NCI-H2227 treated with DMSO at 0.1 percent for 48 hours (cell line): ENCODE measurements around the gene NDUFS7.
"Not testable (repeated sequence)": the region's sequence is repeated elsewhere in the genome, so short reads cannot be mapped to it uniquely, and the experiment has no call there.

ENCODE experiments used
- DNase-seq: peaks from one replicate; lab custom pipeline; 2025; lab: John Stamatoyannopoulos, UW

NDUFS7 gene

DNA sequence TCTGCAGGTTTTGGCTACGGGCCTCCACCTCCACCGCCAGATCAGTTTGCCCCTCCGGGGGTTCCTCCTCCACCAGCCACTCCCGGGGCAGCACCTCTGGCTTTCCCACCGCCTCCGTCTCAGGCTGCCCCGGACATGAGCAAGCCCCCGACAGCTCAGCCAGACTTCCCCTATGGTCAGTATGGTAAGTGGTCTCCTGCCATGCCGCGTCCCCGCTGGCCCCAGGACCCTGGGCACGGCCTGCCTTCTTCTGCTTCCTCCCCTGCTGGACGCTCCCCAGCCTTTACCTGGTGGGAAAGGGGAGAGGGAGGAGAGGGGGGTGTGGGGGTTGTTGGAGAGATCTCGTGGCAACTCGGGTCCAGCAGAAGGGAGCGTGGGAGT is 48.8 kb downstream of the NDUFS7 start:
- DNase-seq = no peak

DNA sequence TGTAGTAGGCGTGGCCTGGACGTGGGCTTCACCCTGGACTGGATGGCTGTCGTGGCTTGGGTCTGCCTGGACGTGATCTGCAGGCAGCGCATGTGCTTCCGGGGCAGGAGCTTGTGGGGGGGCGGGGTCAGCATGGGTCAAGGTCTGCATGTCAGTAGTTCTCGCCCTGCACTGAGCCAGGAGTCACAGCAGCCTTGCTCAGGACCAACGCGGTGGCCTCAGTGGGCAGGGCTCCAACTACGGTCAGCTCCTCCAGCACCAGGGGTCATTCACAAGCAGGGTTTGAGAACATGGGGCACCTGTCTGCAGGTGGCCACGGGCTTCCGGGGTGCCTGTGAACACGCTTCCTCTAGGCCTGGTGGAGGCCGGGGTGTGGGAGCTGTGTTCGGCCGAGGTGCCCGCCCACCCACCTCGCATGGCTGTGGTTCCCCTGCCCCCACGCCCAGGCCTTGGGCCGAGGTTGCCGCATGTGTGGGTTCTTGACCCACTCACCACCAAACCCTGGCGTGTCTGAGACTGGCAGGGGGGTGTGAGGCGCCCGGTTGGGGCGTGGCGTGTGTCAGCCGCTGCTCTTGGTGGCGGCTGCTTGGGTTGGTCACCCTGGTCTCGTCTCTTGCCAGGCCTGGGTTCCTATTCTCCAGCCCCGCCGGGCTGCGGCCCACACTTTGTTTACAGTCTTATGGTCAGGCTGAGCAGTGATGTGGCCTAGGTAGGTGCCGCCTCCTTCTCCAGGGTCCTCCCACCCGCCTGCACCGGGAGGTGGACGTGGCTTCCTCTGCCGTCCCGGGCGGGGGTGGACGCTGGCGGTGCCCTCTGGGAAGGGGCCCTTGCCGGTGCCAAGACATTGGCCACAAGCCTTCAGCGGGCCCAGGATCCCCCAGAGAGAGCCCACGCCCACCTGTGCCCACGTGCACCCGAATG is 49.7 kb downstream of the NDUFS7 start:
- no peak for DNase-seq

DNA sequence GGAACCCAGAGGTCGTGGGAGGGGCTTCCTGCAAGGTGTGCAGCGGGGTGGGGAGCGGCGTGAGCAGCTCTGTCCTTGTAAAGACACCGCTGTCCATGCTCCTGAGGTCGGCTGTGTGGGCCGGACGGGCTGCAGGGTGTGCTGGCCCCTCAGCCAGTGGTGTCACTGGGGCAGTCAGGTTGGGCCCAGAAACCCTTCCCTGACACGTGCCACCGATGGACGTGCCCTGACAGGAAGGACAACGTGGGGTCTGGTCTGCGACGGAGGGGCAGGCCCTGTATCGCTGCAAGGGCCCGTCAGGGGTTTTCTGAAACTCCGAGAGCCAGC is 50.3 kb downstream of the NDUFS7 start:
- no peak for DNase-seq

DNA sequence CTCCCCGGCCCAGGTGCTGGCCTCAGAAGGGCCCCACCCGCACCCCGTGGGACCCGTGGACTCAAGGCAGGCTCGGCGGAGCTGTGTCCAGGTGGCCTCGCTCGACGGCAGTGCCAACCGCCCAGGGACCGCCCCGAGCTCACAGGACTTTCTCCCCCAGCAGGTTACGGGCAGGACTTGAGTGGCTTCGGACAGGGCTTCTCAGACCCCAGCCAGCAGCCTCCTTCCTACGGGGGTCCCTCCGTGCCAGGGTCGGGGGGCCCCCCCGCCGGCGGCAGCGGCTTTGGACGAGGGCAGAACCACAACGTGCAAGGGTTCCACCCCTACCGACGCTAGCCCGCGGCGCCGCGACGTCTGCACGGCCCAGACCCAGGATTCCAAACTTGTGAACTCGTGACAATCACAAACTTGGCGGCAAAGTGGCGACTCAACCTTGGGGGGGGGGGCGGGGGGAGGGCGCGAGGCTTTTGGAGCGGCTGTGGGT is 50.9 kb downstream of the NDUFS7 start:
- no peak for DNase-seq

DNA sequence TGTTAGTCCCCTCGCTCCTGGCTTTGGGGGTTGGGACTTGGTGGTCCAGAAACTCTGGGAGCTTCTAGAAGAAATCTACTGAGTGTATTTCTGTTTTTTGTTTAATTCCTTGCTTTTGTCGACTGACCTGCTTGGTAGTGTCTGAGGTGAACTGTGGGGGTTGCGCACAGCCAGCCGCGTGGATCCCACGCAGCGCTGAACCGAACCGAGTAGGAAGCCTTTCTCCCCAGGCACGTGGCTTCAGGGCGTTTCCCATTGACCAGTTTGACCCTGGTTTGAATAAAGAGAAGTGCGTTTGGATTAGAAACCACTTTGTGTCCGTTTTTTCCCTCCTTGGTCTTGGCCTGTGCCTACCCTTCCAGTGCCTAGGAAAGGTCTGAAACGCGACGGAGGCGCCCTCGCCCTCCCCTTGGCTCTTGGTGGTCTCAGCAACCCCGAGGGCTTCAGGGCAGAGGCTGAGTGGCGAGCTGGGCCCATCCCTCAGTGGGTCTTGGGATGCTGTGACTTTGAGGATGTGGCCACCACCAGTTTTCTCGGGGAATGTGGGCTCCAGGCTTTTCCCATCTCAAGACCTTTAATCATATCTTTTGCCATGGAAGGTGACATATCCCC is 51.8 kb downstream of the NDUFS7 start:
- no peak for DNase-seq

- DNase-seq = no peak
Observed at GRCh38 chr19:1437609-1438008, 53.9 kb downstream of the NDUFS7 start.

DNA sequence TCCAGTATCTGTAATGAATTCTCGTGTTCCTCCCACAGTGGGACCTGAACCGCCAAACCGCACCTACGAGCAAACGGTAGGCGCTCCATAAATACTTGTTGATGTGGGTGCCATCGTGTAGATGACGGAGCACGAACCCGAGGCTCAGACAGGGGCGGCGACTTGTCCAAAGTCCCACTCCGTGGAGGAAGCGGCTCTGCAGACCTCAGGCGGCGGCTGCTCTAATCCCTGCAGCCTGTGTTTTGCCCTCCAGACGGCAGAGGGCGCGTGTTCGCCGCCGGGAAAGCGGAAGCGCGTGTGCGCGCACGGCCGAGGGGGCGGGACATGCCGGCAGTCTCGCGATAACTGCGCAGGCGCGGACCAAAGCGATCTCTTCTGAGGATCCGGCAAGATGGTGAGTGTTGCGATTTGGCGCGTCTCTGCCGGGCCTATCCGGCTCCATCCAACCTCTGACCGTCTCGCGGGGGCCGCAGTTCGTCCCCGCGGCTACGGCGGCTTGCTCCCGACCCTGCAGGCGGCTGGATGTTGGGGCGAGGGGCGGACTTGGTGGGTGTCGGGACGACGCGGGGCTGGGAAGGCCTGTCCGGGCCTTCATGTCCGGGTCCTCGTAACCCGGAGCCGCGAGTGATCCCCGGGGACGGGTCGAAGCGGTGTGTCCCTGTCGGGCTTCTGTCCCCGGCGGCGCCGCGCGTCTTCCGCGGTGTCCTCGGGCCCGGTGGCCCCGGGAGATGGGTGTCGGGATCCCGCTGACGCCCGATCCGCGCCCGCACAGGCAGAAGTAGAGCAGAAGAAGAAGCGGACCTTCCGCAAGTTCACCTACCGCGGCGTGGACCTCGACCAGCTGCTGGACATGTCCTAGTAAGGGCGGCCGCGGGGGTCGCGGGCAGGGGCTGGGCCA is 54.6 kb downstream of the NDUFS7 start, which contains the start of gene RPS15:
TSS of gene RPS15 (plus strand) at position 362 of the 898 bp plus-strand sequence. CDS start at position 392, 30 bp downstream.
- DNase-seq = peak; percentile 87

GRCh38 chr19:1438933-1439354 is 55.2 kb downstream of the NDUFS7 start:
- no peak for DNase-seq

GRCh38 chr19:1439525-1440417 is 56.1 kb downstream of the NDUFS7 start:
- DNase-seq = not testable (repeated sequence)

DNA sequence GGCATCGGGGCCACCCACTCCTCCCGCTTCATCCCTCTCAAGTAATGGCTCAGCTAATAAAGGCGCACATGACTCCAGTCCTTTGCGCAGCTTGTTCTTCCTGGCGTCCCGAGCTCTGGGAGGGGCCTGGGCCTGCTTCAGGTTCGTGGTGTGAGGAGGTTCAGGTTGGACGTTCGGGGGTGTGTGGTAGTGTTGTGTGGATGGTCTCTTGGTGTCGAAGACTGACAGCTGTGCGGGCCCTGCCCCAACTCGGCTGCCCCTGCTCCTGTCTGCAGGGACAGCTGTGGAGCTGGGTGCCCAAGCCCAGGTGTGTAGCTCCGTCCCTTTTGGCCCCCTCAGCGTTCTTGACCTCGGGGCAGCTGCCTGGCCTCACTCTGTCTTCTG is 56.7 kb downstream of the NDUFS7 start:
- no peak for DNase-seq

DNA sequence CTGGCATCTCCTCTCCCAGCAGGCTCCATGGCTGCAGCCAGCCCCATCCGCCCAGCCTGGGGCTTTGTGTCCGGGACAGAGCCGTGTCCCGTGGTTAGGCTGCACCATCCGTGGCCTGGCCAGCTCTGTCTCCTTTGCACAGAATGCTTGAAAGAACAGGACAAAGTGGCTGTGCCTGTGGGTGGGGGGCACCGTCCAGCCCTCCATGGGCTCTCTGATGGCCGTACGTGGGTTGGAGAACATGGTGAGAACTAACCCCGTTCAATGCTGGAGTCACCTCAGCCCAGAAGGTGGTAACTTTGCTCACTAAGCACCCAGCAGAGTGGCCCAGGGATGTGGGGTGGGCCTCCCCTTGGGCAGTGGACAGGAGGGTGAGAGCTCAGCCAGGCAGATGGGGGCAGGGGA is 57.3 kb downstream of the NDUFS7 start:
- DNase-seq = no peak

GRCh38 chr19:1441677-1442438 is 58.2 kb downstream of the NDUFS7 start:
- no peak for DNase-seq
